GM12874 (cell line): ENCODE data around the gene FAM9C.

Experiments used
- TF ChIP-seq, protein P1 (sequence below): IDR thresholded peaks from 2 replicates; pipeline ENCODE4 v1.5.1; 2011; ENCODE audit warnings: low read depth, mild to moderate bottlenecking, control low read depth, low read length, moderate library complexity; ENCODE audit not compliant: insufficient read depth

FAM9C gene

DNA sequence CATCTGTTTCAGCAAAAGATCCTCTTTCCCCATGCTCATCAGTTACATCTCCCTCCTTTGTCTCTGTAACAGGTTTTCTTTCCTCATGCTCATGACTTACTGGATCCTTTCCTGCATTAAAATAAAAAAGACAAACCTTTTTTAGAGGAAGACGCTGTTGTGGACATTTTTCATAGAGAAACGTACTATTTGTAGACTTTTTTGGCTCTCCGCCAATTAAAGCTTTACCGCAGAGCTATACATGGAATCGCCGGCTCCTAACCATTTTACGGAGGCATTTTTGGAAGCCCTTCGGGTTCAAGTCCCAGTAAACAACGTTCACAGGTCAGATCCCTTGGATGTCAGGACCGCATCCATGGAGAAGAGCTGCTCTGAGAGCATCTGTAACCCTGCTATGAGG is 1.3 kb downstream of the FAM9C start:
- TF ChIP-seq, protein P1, sequence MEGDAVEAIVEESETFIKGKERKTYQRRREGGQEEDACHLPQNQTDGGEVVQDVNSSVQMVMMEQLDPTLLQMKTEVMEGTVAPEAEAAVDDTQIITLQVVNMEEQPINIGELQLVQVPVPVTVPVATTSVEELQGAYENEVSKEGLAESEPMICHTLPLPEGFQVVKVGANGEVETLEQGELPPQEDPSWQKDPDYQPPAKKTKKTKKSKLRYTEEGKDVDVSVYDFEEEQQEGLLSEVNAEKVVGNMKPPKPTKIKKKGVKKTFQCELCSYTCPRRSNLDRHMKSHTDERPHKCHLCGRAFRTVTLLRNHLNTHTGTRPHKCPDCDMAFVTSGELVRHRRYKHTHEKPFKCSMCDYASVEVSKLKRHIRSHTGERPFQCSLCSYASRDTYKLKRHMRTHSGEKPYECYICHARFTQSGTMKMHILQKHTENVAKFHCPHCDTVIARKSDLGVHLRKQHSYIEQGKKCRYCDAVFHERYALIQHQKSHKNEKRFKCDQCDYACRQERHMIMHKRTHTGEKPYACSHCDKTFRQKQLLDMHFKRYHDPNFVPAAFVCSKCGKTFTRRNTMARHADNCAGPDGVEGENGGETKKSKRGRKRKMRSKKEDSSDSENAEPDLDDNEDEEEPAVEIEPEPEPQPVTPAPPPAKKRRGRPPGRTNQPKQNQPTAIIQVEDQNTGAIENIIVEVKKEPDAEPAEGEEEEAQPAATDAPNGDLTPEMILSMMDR: no peak

DNA sequence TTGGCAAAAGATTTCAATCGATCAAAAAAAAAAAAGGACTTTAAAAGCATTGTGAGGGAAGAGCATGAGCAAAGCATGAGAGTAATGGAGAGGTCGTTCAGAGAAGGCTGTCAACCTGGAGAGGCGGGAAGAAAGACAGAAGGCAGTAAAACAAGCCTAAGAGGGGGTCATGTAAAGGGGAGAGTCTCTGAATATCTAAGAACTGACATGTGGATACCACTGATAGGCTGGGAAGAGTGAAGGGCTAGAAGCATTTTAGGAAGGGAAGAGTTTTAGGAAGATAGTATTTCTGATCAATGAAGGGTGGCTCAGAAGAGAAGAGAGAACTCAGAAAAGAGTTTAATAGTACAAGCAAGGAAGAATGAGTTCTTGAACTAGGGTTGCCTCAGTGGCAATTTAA is 7.5 kb downstream of the FAM9C start:
- TF ChIP-seq, protein P1: no peak

DNA sequence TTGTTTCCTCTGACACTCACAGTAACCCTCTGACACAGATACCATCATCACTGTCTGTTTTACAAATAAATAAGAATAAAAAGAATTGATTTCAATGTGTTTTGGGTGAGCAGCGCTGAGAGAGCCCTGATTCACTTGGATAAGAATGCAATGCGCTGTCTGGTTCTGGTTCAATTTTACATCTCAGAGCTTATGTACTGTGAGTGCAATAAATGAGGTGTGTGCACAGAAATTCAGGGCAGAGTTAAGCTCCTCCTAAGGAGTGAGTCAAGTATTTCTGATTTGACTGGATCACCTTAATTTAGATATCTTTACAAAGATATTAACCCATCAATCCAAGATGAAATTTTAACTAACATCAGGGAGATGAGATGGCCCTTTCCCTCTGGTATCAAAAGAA is 11.2 kb downstream of the FAM9C start:
- TF ChIP-seq, protein P1: no peak

DNA sequence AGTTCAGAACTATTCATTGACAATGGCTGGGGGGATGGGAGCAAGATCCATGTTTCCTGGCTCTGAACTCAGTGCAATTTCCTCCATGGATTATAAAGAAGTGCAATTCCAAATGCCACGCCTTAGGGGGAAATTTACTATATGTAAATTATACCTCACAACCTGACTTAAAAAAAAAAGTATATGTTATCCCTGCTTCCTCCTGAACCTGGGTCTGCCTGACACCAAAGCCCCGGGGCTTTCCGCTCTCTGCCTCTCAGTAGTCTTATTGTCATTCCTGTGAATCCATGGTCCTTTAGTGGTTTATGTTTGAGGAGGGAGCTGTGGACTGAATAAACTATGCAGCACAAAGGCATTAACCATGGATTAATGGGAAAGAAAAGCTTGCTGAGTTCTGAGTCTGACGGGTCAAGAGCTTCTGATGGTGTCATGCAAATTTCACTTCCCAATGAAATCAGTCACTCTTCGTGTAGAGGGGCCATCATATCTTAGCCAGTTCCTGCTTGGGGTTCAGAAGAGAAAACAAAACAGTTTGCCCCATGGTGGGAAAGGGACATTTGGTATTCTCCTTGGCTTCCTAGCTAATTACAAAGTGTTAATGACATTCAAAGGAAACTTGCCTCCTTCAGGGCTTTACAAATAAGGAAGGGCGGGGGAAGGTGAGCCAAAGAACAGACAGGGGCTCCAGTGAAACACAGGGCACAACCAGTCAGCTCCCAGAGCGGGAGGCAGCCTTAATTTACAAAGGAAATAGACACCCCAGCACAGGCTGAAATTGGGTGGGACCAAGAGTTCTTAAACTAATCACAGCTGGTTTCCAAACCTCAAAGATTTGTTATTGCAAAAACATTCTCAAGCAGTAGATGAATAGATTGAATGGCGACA is 14.3 kb downstream of the FAM9C start:
- TF ChIP-seq, protein P1: no peak

DNA sequence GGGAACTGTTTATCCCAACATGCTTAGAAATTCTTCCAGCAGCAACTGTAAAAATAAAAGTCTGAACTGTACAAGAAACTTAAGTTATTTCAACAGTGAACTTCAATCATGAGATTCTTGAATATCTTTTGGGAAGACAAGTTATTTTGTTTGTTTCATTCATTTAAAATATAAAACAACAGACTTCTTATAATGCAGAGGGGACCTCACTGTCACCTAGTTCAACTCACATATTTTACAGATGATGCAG is 14.9 kb downstream of the FAM9C start:
- TF ChIP-seq, protein P1: no peak

DNA sequence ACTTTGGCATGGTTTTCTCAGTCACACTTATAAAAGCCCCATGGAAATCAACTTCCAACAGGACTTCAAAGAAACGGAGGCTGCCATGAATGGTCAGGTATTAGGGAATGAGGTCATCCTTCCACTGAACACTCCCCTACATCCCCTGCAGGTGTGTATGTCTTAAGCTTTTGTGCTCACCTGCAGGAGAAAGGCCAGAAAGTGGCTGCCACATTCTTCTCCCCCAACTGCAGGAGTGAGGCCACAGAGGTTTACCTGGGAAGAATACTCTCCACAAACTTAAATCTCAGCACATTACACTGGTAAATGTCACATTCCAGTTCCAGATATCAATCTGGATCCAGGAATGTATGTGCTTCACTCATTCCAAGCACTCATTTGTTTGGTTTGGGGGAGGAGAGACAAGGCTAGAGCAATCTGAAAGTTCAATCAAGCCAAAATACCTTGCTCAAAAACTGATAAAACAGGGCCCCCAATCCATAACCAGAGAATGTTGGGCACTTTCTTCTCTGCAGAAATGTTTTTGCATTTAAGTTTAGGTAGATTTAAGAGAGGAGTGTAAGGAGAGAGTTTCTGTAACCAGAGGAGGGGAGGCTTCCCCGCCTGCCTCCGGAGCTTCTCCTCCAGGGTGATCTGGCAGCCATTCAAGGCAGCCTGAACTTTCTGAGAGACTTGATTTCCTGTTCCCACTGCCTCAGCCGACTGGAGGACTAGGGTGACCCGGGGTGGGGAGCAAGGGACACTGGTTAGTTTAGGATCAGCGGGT is 15.4 kb downstream of the FAM9C start:
- TF ChIP-seq, protein P1: no peak

DNA sequence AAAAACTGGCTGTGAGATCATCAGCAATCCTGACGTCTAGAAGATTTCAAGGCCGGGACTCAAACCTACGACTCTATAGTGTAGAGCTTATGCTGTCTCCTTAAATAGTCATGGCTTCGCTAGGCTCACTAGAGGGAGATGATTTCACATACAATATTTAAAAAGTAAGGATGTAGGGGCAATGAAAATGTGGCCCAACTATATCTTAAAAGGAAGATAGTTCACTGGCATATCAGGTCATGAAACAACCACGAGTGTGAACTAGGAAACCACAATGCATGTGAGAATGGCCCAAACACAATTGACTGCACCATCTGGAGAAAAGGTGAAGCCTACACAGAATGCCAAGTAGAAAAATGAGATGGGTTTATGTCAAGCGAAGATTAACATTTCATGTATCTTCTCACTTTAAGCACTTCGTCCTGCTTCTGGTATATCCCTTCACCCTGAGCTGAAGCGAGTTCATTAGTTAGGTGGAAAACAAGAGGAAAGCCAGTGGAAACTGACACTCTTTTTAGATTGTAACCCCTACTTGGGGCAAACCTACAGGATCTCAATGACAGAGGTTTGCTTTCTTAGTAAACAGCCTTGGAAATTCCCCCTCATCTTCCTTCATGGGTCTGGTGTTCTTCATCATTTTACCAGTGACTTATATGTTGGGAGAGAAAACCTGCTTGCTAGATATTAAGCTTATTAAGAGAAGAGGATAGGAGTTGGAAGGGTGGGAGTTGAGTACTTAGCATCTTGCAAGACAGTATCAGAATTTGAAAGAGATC is 17.4 kb downstream of the FAM9C start:
- TF ChIP-seq, protein P1: no peak
